ENCODE measurements around the gene SLC27A3. TPM values are rescaled to one million over a fixed set of nuclear protein-coding genes. Genes with fewer than 3 reads are reported as not detected.

SLC27A3 gene
- total and polyA plus RNA-seq, 10 of the 15 experiments (the other 5 are each of a cell fraction or from before 2014, with no cell fraction given), result 2.6 to 18.1 (median 8.3) TPM

DNA sequence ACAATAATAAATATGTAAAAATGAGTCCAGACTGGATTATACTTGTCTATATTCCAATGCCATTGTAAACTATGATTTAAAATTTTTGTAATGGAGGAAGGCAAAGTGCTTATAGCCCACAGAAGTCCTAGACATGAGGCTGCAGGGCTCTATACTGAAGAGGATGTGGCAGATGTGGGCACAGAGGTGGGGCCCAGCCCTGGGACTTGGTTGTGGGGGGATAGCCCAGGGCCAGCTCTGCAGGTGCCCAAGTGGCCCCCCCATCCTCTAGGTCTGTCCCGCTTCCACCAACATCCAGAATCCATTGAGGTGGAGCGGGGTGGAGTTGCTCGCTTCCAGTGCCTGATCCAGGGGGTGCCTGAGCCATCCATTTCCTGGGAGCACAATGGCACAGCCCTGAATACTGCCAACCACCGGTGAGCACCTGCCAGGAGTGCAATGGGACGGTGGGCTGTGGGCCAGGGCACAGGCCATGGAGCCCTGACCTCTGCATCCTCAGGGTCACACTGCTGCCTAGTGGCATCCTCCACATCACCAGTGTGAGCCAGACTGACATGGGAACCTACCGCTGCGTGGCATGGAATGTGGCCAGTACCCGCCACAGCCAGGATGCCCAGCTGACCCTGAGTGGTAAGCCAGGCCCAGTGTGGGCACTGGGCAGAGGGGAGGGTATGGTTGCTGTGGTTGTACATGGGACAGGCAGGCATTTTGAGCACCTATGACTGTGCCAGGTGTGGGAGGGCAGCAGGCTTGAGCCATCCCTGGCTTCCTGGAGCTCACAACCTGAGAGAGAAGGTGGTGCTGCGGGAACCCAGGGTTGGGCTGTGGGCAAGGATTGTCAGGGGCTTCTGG, 21.0 kb downstream of the SLC27A3 start:
- H3K36me3 ChIP-seq (ENCODE audit: control insufficient read depth in 2 of 2, insufficient read depth in 2 of 2, low read length in 1 of 2), result no peaks in the 10 kb centered on the region; a peak in 2 of 4 replicates
- peaks cover 14% of the 10 kb centered on the region for H3K4me1 ChIP-seq (ENCODE audit: control insufficient read depth, insufficient read depth, low read length)
- no peaks in the 10 kb centered on the region for H3K9me3 ChIP-seq (replicated peaks; ENCODE audit: control insufficient read depth, insufficient read depth, low read length)
- H3K9ac ChIP-seq (ENCODE audit: control insufficient read depth, insufficient read depth, low read length), result no peak overlapping the region
- no peak for DNase-seq (ENCODE audit: low read depth, low spot score)
- SMC1A ChIA-PET (ENCODE audit: uncharacterized antibody, unreplicated experiment), result interaction anchor here (0.8 to 4.0 kb wide), 9 partner anchors 9 to 190 kb away, joined by 3 to 46 read pairs (median 4); partner anchors contain the start of genes DENND4B, JTB, RAB13 and SLC39A1
- H3K27ac ChIP-seq (ENCODE audit: control insufficient read depth, insufficient read depth), result no peak overlapping the region
- CTCF ChIA-PET, result interaction anchor here (0.5 to 4.9 kb wide), 25 partner anchors 9 to 475 kb away, joined by 3 to 85 read pairs (median 4); partner anchors contain the start of genes CREB3L4, DENND4B, JTB and RAB13
- BruUV-seq (replicated peaks), result no TSS peak
- in situ Hi-C loops (cut with MboI), result loop anchor here (10.0 kb wide), 1 partner anchor 189 kb away; the partner anchor contains the start of gene RAB13
- no peak overlapping the region for H3K4me3 ChIP-seq
- no peak overlapping the region for H3K4me2 ChIP-seq (ENCODE audit: control insufficient read depth, insufficient read depth)
- no peaks in the 10 kb centered on the region for H3K79me2 ChIP-seq (ENCODE audit: control insufficient read depth, insufficient read depth, low read length)
- no peak overlapping the region for H2AFZ ChIP-seq (ENCODE audit: control insufficient read depth, low read depth, low read length)
- POLR2A ChIA-PET, result interaction anchor here (1.0 to 1.8 kb wide), 4 partner anchors 127 to 191 kb away, joined by 3 to 6 read pairs (median 4); partner anchors contain the start of gene JTB
- no peak for FAIRE-seq
- H4K20me1 ChIP-seq (ENCODE audit: control insufficient read depth, insufficient read depth), result no peaks in the 10 kb centered on the region
- no peak for ATAC-seq
- intact Hi-C loops (cut with micrococcal nuclease; ENCODE audit: unreplicated experiment), result loop anchor here (5.0 kb wide), 1 partner anchor 476 kb away; the partner anchor contains the start of gene HAX1
- TF ChIP-seq LARP7 (IDR thresholded peaks at IDR 0.05), result no peak
- TF ChIP-seq, protein P1, sequence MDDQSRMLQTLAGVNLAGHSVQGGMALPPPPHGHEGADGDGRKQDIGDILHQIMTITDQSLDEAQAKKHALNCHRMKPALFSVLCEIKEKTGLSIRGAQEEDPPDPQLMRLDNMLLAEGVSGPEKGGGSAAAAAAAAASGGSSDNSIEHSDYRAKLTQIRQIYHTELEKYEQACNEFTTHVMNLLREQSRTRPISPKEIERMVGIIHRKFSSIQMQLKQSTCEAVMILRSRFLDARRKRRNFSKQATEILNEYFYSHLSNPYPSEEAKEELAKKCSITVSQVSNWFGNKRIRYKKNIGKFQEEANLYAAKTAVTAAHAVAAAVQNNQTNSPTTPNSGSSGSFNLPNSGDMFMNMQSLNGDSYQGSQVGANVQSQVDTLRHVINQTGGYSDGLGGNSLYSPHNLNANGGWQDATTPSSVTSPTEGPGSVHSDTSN (IDR thresholded peaks at IDR 0.05; ENCODE audit: insufficient replicate concordance, low read depth, low read length), result no peak
- TF ChIP-seq SUZ12 (IDR thresholded peaks at IDR 0.05; ENCODE audit: unreplicated experiment), result no peak
- TF ChIP-seq, protein P2, sequence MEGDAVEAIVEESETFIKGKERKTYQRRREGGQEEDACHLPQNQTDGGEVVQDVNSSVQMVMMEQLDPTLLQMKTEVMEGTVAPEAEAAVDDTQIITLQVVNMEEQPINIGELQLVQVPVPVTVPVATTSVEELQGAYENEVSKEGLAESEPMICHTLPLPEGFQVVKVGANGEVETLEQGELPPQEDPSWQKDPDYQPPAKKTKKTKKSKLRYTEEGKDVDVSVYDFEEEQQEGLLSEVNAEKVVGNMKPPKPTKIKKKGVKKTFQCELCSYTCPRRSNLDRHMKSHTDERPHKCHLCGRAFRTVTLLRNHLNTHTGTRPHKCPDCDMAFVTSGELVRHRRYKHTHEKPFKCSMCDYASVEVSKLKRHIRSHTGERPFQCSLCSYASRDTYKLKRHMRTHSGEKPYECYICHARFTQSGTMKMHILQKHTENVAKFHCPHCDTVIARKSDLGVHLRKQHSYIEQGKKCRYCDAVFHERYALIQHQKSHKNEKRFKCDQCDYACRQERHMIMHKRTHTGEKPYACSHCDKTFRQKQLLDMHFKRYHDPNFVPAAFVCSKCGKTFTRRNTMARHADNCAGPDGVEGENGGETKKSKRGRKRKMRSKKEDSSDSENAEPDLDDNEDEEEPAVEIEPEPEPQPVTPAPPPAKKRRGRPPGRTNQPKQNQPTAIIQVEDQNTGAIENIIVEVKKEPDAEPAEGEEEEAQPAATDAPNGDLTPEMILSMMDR (IDR thresholded peaks at IDR 0.05 in 2 of 3, conservative IDR thresholded peaks at IDR 0.05 in 1 of 3; ENCODE audit: control insufficient read depth in 2 of 3, extremely low read depth in 1 of 3, insufficient read depth in 1 of 3, low read depth in 3 of 3, low read length in 3 of 3), result 0 out of 6 replicates have a peak, but pooled peaks of 1 of the 3 experiments have one; percentile 1
- no peak for TF ChIP-seq MEF2B (IDR thresholded peaks at IDR 0.05; ENCODE audit: partially characterized antibody, poor library complexity, severe bottlenecking)
- TF ChIP-seq, protein P3, sequence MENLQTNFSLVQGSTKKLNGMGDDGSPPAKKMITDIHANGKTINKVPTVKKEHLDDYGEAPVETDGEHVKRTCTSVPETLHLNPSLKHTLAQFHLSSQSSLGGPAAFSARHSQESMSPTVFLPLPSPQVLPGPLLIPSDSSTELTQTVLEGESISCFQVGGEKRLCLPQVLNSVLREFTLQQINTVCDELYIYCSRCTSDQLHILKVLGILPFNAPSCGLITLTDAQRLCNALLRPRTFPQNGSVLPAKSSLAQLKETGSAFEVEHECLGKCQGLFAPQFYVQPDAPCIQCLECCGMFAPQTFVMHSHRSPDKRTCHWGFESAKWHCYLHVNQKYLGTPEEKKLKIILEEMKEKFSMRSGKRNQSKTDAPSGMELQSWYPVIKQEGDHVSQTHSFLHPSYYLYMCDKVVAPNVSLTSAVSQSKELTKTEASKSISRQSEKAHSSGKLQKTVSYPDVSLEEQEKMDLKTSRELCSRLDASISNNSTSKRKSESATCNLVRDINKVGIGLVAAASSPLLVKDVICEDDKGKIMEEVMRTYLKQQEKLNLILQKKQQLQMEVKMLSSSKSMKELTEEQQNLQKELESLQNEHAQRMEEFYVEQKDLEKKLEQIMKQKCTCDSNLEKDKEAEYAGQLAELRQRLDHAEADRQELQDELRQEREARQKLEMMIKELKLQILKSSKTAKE (IDR thresholded peaks at IDR 0.05; ENCODE audit: low read depth, poor library complexity, severe bottlenecking), result no peak
- WGBS (ENCODE audit: insufficient coverage, insufficient replicate concordance, low lambda C conversion rate, missing lambda C conversion rate), result 60% methylated on average over 9 of the region's 9 CpGs
- RAD21 ChIA-PET (ENCODE audit: unreplicated experiment), result interaction anchor here (0.7 to 3.5 kb wide), 9 partner anchors 20 to 195 kb away, joined by 3 to 33 read pairs (median 5); partner anchors contain the start of genes DENND4B, GATAD2B, RAB13 and RPS27
- H3K27me3 ChIP-seq (replicated peaks in 1 of 2; ENCODE audit: control insufficient read depth in 2 of 2, insufficient read depth in 2 of 2, low read length in 1 of 2), result no peaks in the 10 kb centered on the region

Measured in GM12878 (cell line).